ENCODE results near the gene LRRC8B.
"Not testable (repeated sequence)": the region's sequence is repeated elsewhere in the genome, so short reads cannot be mapped to it uniquely, and the experiment has no call there.

The LRRC8B gene

GRCh38 chr1:89587729-89588161 is 63.1 kb downstream of the LRRC8B start:
- no peak for DNase-seq

- DNase-seq = no peak
Observed at GRCh38 chr1:89588480-89588879, 63.9 kb downstream of the LRRC8B start.

GRCh38 chr1:89589515-89589914 is 64.9 kb downstream of the LRRC8B start:
- DNase-seq = no peak

GRCh38 chr1:89590341-89591080 is 65.9 kb downstream of the LRRC8B start:
- DNase-seq = no peak

- DNase-seq = not testable (repeated sequence)
Observed at GRCh38 chr1:89592861-89593302, 68.3 kb downstream of the LRRC8B start.

GRCh38 chr1:89594096-89594740 is 69.6 kb downstream of the LRRC8B start:
- DNase-seq = no peak

- no peak for DNase-seq
Observed at GRCh38 chr1:89596698-89597097, 72.1 kb downstream of the LRRC8B start.

GRCh38 chr1:89598450-89599331 is 74.1 kb downstream of the LRRC8B start:
- DNase-seq = peak; percentile 66

GRCh38 chr1:89599332-89599630 is 74.7 kb downstream of the LRRC8B start:
- DNase-seq = no peak

GRCh38 chr1:89600451-89601224 is 76.0 kb downstream of the LRRC8B start:
- no peak for DNase-seq

- DNase-seq = no peak
Observed at GRCh38 chr1:89602871-89603404, 78.3 kb downstream of the LRRC8B start.

- no peak for DNase-seq
Observed at GRCh38 chr1:89603651-89604413, 79.2 kb downstream of the LRRC8B start.

GRCh38 chr1:89604414-89604735 is 79.7 kb downstream of the LRRC8B start:
- DNase-seq = no peak

GRCh38 chr1:89605692-89606091 is 81.1 kb downstream of the LRRC8B start:
- DNase-seq = no peak

- DNase-seq = no peak
Observed at GRCh38 chr1:89606227-89606980, 81.8 kb downstream of the LRRC8B start.

GRCh38 chr1:89607156-89607555 is 82.5 kb downstream of the LRRC8B start:
- DNase-seq = no peak

GRCh38 chr1:89607586-89608318 is 83.1 kb downstream of the LRRC8B start:
- DNase-seq = no peak

GRCh38 chr1:89608319-89608983 is 83.8 kb downstream of the LRRC8B start:
- DNase-seq = no peak

- no peak for DNase-seq
Observed at GRCh38 chr1:89608984-89609725, 84.5 kb downstream of the LRRC8B start.
